Heart left ventricle (tissue), 13 donors: ENCODE results near the gene WDR18.

Experiments used
- CTCF ChIP-seq, 12 donors: fragments of 200-600 bp; sonication (generic) in 4 of 12; IDR thresholded peaks; one replicate each; pipeline versions ENCODE4 v1.5.0 to v1.8.0; 2018 to 2022; ENCODE audit warnings: antibody characterized with exemption in 12 of 12, mild to moderate bottlenecking in 5 of 12
- POLR2A ChIP-seq, 2 donors: fragments of 450-650 bp; IDR thresholded peaks; one replicate each; pipeline ENCODE4 v1.6.1; 2017; ENCODE audit warnings: antibody characterized with exemption in 2 of 2, mild to moderate bottlenecking in 2 of 2, moderate library complexity in 2 of 2
- donor health status: ischemic (EF 13 %, LVEDD 7.1; RV severe dilation, severe dysfunction).
- donor health status: DM: no; HTN: yes; CAD: no.
- donor health status: DM: no; HTN: no; CAD: no.
- donor health status: ischemic (EF 25% LVEDD 6.9; RV normal size, moderate dysfunction).
- donor health status: ischemic (EF 25% LVEDD 5.7; RV mildly dilated, moderate dysfunction).
- donor health status: ischemic (EF 35%, LVEDD 5.7; RV mildly dilated, moderate dysfunction).
- donor health status: nonischemic (EF 11% LVEDD 7.7; RV severe dilation, severe dysfunction).
- donor health status: DM: yes; HTN: yes; CAD: no.
- donor health status: PGD.
- donor health status: ischemic (EF 29% LVEDD 5.4; RV normal size, mild dysfunction).
- donor health status: nonischemic (EF 23%, LVEDD 6.1; RV moderate dilation, normal function).

GRCh38 chr19:962683-963400, 21.3 kb upstream of the WDR18 start:
- TF ChIP-seq CTCF (IDR thresholded peaks at IDR 0.05) (no peak), POLR2A (IDR thresholded peaks at IDR 0.05) (no peak)
